Bone marrow (tissue), 2 donors: ENCODE results near the gene SKA3.
"Not testable (repeated sequence)": the region's sequence is repeated elsewhere in the genome, so short reads cannot be mapped to it uniquely, and the experiment has no call there.

Experiments used
- DNase-seq, 2 donors: peaks; one replicate each; lab custom pipeline; 2025; lab: John Stamatoyannopoulos, UW

SKA3 gene

DNA sequence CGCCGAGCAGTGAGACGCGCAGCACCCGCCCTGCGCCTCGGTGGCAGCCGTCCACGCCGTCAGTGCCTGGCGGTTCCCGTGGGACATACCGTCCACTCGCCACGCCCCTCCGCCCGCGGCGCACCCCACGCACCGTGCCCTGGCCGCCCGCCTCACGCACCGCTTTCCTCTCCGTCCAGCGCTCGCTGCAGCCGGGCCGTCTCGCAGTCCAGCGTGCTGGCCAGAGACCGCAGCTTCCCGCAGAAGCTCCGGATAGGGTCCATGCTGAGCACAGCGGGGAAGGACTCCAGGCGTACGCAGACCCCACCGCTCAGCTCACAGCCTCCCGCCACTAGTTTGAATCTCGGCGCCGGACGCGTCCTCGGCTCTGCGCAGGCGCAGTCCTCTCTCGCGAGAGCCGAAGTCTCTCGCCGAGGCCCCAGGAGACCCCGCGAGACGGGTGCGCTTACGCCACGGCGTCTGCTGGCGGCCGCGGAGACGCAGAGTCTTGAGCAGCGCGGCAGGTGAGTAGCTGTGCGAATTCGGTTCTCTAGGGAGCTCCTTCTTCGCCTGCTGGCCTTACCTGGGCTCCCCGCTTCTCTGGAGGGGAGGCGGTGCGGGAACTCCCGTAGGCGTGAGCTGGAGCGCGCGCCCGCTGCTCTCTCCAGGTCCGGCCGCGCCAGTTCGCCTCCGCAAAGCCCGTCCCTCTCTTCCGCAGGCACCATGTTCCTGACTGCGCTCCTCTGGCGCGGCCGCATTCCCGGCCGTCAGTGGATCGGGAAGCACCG is at the start of gene SKA3, which contains the start of gene MRPL57:
Gene SKA3, minus strand, starts transcription at position 338 of the 767 bp plus-strand sequence. Its CDS starts 75 bp downstream, at position 263.
Gene MRPL57, plus strand, starts transcription at position 444 of the 767 bp plus-strand sequence. Its CDS starts 259 bp downstream, at position 703.
- peak; percentile 83 to 84 for DNase-seq

DNA sequence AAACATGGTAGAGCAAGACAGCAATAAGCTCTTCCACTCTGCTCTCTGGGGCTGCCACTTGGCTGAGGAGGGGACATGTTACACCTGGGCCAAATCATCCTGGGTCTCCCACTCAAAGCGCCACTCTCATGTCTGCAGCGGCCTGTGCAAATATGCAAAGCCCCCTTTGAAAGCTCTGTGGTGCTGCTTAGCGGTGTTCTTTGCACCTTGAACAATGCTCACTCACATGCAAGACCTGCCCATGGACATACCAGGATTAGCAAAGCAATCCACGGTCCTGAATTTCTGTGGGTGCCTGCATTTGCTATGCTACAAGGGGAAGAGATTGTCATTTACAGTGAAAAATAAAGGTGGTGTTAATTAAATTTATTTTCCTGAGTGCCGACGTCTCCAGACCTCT is 48.7 kb upstream of the SKA3 start:
- no peak for DNase-seq

DNA sequence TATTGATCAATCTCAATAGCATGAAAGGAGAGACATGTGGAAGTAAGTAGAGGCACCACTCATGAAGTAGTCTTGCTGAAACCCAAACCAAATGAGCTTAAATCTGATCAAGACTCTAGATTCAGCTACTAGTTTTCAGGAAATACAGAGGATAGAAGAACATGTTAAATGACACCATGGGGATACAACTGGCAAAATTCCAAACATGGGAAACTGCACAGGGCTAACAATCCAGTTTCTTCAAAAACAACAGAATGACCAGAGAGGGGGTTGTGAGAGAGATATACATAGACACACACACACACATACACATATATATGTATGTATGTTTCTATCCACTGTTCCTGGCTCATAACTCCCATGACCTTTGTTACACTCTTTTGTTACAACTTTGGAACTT is 44.9 kb upstream of the SKA3 start:
- DNase-seq, result no peak

DNA sequence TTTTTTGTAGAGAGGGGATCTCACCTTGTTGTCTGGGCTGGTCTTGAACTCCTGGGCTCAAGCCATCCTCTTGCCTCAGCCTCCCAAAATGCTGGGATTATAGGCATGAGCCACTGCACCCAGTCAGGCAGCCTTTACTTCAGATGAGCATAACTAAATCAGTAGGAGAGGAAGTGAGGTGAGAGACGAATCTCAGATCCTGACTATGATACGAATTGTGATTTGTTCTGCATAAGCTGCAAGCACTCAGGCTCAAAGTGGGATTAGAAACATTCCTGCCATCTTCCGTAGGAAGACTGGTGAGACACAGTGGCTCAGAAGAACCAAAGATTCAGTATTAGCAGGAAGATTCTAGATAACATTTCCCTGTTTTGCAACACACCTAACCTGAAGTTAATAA is 43.4 kb upstream of the SKA3 start:
- not testable (repeated sequence) for DNase-seq

DNA sequence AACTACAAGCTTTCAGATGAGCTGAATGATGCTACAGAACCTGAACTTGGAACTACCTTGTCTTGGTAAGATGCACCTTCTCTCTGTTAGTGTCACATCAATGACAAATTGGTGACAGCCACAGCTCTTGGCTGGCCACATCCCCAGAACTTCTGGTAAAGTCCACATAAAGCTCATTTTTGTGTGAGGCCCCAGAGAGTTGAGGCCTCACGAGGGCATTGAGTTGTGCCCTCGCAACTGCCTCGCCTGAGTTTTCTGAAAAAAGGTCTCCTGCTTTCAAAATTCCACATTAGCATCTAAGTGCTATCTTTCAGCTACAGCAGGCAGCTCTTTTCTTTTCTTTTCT is 42.7 kb upstream of the SKA3 start:
- DNase-seq, result no peak

DNA sequence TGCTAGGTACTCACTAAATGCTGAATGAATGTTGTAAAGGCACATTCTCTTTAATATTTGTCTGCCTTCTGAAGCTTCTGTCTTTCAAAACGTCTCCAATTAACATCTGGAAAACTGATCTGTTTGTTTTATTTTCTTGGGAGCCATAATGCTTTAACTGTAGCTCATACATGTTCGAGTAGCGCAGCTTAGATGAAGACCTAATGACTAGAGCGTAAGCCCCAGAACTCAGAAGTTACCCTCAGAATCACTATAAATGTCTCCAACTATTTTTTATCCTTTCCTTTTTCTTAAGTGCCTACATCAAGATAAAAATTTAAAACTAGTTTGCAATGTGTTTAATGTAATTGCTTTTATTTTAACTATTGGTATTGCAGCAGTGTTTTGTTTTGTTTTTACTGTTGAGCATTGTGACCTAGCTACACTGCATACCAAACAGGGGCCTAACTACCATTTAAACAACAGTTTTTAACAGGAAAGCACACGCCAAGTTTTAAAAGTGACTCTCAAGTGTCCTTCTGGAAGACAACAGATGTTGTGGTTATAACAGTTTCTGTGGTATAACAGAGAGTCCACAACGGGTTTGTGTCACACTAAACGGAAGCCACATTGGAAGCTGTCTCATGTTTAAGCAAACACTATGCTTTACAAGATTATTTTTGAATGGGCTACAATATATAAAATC is 42.1 kb upstream of the SKA3 start:
- peak in 1 of 2 donors; percentile 85 for DNase-seq

DNA sequence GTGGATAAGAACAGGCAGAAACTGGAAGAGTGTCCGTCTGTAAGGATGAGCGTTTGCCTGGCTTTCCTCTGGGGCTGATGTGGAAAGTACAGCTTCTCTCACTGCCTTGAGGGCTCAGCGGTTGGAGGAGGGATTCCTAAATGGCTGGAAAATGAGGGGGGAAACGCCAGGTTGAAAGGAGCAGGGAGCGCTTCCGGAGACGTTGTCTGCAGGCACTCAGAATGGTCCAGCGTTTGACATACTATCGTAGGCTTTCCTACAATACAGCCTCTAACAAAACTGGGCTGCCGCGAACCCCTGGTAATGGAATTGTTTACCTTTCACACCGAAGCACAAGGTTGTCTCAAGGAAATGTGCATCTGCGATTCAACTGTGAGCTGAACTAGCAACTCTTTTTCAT is 40.0 kb upstream of the SKA3 start:
- DNase-seq, result no peak

DNA sequence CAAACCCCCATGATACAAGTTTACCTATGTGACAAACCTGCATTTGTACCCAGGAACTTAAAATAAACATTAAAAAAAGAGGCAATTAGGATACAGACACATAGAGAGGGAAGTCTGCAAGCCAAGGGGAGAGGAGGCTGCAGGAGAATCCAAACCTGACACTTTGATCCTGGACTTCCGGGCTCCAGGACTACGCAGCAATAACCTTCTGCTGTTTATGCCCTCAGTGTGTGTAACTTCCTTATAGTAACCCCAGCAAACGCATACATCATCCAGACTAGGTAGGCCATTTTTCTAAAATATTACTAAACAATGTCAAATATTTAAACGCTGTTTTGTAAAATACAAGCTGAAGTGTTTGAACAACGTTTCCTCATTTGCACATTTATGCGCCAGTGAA is 39.1 kb upstream of the SKA3 start:
- DNase-seq, result not testable (repeated sequence)

DNA sequence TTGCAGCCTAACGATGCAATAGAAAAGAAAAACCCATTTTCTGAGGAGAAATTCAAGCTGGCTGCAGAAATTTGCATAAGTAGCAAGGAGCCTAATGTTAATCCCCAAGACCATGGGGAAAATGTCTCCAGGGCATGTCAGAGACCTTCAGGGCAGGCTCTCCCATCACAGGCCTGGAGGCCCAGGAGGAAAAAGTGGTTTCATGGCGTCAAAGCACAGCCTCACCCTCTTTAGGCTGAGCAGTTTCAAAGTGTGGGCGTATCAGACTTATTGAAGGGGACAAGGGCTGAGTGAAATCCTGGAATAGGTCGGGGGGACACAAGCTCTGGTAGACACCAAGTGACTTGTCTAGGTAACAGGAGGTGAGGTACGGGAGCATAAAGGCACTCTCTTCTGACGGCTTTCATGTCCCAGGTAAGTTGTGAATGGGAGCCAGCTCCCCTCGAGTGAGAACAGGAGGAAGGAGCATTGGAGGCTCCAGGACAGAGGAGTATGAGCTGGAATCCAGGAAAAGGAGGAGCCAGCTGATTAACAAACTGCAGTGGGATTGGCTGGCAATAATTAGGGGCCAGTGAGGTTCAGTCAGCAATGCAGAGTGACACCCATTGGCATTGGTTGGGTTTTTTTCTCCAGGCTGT is 35.9 kb upstream of the SKA3 start:
- DNase-seq, result no peak

DNA sequence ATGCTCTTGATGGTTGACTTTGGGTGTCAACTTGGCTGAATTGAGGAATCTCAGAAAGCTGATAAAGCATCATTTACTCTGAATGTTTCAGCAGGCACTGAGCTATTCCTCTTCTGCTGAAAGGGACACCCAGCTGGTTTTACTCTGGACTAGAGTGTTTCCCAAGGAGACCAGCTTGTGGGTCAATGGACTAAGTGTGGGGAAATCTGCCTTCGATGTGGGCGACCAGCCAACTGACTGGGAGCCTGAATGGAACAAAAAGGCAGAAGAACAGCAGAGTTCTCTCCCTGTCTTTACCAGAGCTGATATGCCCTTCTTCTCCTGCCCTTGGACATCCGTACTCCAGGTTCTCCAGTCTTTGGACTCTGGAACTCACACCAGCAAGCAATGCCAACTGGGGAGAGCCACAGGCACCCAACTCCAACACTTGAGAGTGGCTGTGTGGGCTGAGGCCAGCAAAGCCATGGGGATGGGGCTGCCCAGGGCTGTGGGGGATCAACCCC is 32.4 kb upstream of the SKA3 start:
- no peak for DNase-seq

DNA sequence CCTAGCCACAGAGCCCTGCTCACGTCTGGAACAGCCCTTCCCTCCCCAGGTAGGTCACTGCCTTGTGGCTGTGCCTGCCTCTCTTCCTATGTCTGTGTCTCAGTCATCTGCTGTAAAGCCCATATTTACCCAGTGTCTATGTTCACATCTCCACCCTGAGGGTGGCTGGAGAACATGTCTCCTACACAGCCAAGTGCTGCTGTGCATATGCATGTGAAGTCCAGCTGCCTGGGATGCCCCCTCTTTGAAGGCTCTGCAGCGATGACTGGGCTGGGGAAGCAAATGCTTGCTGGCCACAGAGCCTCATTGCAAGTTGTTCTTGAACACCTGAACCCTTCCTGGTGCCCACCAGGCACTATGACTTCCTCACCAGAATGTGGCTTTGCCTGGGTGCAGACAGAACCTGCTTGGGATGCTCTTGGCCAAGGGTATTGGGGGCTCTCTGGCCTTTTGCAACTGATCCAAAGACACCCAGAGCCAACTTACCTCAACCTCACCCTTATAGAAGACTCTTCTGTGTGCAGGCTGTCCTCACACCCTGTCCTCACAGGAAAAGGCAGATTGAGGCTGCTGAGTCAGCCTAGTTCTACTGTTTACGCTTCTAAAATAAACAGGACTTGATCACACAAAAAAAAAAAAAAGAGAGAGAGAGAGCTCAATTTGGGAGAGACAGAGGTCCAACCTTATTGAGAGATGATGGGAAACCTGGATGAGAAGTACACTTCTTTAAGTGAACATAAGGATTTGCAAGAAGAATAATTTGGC is 26.6 kb upstream of the SKA3 start:
- no peak for DNase-seq

DNA sequence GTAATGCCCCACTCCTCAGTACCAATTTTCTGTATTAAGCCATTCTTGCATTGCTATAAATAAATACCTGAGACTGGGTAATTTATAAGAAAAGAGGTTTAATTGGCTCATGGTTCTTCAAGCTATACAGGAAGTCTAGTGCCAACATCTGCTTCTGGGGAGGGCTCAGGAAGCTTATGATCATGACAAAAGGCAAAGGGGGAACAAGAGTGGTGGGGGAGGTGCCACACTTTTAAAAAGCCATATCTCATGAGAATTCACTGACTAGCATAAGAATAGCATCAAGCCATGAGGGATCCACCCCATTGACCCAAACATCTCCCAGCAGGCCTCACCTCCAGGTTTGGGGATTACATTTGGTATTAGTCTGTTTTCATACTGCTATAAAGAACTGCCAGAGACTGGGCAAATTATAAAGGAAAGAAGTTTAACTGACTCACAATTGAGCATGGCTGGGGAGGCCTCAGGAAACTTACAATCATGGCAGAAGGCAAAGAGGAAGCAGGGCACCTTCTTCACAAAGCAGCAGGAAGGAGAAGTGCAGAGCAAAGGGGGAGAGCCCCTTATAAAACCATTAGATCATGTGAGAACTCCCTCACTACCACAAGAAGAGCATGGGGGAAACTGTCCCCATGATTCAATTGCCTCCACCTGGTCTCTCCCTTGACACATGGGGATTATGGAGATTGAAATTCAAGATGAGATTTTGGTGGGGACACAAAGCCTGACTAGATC is 25.3 kb upstream of the SKA3 start:
- DNase-seq, result peak in 1 of 2 donors; percentile 42

DNA sequence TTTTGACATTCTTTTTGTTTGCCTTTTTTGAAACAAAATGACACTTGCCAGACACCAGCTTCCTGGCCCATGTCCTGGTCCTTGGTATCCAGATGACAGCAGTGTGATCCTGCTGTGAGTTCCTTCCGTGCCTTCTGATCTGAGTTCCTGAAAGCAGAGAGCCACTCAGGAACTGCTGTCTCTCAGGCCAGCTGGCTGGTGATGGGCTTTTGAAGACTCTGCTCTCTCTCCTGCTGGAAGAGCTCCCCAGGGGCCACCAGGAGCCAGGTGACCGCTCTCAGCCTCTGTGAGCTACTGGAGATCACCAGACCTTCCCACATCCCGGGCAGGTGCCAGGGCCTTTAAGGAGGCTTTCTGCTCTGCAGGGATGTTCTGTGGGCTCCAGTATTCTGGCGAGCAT is 22.0 kb upstream of the SKA3 start:
- DNase-seq, result not testable (repeated sequence)

DNA sequence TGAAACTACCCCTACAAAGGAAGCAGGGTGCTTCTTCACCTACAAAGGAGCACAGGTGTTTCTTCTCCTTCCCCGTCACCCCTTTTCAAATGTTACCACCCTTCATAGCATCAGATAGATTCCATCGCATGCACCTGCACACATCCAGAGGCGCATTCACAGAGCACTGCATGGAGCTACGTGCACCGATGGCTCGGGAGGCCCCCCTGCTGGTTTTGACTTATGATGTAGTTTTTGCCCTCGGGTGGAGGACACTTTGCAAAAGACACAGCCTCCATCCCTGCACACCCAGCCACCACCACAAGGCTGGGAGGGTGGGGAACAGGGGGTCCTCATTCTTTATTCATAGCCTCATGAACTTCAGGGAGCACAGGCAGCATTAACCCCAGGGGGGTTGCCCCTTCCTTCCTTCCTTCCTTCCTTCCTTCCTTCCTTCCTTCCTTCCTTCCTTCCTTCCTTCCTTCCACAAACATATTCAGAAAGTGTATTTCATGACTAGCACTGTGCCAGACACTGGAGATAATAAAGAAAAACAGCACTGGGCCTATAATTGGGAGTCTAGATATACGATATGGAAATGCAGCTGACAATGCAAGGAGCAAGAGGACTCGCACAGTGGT is 21.4 kb upstream of the SKA3 start:
- DNase-seq, result not testable (repeated sequence)

DNA sequence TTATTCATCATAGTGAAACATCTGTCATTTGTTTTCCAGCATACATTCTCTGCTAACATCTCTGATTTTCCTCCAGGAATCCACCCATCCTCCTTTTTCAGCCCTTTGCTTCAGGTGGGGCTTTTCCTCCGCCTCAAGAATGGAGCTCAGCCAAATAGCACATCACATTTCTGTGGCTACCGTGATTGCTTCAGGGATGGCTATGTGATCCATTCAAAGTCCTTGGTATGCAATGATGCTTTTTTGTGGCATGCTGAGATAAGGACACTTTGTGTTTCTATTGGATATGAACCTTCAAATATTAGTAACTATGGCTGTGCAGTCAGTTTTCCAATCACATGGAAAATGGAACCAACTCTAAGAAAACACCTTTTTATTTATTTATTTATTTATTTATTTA is 18.4 kb upstream of the SKA3 start:
- DNase-seq, result not testable (repeated sequence)

DNA sequence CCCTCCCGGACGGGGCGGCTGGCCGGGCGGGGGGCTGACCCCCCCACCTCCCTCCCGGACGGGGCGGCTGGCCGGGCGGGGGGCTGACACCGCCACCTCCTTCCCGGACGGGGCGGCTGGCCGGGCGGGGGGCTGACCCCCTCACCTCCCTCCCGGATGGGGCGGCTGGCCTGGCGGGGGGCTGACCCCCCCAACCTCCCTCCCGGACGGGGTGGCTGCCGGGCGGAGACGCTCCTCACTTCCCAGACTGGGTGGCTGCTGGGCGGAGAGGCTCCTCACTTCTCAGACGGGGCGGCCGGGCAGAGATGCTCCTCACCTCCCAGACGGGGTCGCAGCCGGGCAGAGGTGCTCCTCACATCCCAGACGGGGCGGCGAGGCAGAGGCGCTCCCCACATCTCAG is 10.1 kb upstream of the SKA3 start:
- not testable (repeated sequence) for DNase-seq

DNA sequence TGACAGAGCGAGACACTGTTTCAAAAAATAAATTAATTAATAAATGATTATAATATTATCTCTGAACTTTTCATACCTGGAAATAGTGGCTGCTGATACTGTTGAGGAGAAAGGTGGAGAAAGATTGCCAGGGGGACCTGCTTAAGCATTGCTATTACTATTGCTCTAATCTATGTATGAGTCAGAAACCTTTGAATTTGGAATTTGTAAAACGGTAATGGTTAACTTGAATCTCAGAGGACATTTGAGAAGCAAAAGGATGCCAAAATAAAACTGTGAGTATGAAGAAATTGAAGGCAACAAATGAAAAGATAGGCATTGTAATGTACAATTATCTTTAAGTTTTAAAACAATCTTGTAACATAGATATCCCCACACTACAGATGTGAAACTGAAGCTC is 5.3 kb upstream of the SKA3 start:
- no peak for DNase-seq

DNA sequence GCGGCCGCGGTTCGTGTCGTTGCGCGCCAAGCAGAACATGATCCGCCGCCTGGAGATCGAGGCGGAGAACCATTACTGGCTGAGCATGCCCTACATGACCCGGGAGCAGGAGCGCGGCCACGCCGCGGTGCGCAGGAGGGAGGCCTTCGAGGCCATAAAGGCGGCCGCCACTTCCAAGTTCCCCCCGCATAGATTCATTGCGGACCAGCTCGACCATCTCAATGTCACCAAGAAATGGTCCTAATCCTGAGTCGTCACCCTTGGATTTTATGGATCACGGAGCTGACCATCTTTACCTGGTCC is 581 bp upstream of the SKA3 start:
- DNase-seq, result no peak

DNA sequence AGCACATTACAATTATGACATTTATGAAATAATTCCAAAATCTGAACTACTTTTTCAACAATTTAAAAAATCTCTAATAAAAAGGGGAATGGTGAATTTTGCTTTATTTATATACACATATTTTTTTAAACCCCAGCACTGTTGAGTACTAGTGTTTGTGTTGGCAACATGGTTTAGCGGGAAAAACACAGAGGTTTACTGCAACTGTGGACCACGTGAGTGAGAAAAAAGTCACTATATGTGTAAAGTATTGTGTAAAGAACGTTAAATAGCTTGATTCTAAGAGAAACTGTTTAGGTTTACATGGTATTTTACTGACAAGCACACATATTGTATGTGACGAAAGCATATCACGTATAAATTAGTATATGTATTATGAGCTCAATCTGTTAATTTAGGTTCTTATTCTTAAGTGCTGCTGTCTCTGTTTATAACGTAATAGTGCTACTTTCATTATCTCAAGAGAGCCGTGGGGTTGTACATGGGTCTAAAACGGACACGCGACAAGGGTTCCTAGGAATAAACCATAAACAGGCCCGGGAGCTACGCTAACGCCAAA is 617 bp downstream of the SKA3 start:
- no peak for DNase-seq

DNA sequence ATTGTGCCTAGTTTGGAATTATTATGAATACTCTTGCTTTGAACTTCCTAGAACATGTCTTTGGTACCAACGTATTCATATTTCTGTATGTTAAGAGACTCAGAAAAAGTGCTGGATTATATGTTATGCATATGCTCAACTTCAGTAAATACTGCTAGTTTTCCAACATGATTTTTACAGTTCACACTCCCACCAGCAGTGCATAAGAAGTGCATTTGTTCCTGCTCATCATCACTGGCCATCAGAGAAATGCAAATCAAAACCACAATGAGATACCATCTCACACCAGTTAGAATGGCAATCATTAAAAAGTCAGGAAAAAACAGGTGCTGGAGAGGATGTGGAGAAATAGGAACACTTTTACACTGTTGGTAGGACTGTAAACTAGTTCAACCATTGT is 2.6 kb downstream of the SKA3 start:
- not testable (repeated sequence) for DNase-seq

DNA sequence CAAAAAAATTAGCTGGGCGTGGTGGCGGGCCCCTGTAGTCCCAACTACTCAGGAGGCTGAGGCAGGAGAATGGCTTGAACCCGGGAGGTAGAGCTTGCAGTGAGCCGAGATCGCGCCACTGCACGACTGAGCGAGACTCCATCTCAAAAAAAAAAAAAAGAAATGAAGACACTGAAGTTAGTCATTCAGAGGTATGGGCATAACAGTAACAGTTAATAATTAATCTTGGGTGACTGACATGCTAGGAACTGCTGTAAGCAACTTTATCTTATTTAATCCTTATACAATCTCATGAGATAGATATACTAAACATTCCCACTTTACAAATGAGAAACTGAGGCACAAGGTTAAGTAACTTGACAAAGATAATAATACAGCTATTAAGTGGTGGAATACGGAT is 4.9 kb downstream of the SKA3 start:
- DNase-seq, result no peak
